B cell (primary cell): Measurements from ENCODE around the gene BCL2L15. TPM values are rescaled to one million over a fixed set of nuclear protein-coding genes. Genes with fewer than 3 reads are reported as not detected.
"Not testable (repeated sequence)": the region's sequence is repeated elsewhere in the genome, so short reads cannot be mapped to it uniquely, and the experiment has no call there.

Experiments used
- ATAC-seq: fragments of 200-7000 bp; cut with Tn5 transposase; one replicate; pipeline ENCODE4 v1.10.0; 2021; ENCODE audit warnings: low read depth, mild to moderate bottlenecking, moderate number of reproducible peaks, moderate library complexity
- CTCF ChIA-PET: fragments of 350-600 bp; sonication (Branson Sonifier 250); formaldehyde crosslinking; loops from one replicate; lab custom pipeline; 2021; ENCODE audit warnings: antibody characterized with exemption, inconsistent platforms; lab: Charles Lee
- POLR2A ChIA-PET: fragments of 350-600 bp; sonication (Branson Sonifier 250); formaldehyde crosslinking; loops from one replicate; lab custom pipeline; 2021; ENCODE audit warnings: antibody characterized with exemption; lab: Charles Lee
- DNase-seq: peaks from one replicate; pipeline ENCODE4 v3.0.0; 2013
- H2AFZ ChIP-seq: 2 replicates; pipeline ENCODE4 v1.6.1; 2012; ENCODE audit warnings: mild to moderate bottlenecking, low read depth, low read length; ENCODE audit not compliant: insufficient read depth, poor library complexity, severe bottlenecking
- H3K27ac ChIP-seq, 2 donors: 1 replicate in 1 of 2; 2 replicates in 1 of 2; pipeline ENCODE4 v1.5.1; 2012 to 2013; ENCODE audit warnings: low read length in 2 of 2, mild to moderate bottlenecking in 2 of 2, moderate library complexity in 1 of 2
- H3K27me3 ChIP-seq, 4 experiments: fragments of 200-600 bp in 1 of 4; sonication (generic) in 1 of 4; replicated peaks in 1 of 4; 1 replicate in 2 of 4; 2 replicates in 2 of 4; pipeline versions ENCODE4 v1.6.1 to v1.7.0; 2013 to 2016; ENCODE audit warnings: low read length in 3 of 4, mild to moderate bottlenecking in 2 of 4, mixed read lengths in 1 of 4, moderate library complexity in 1 of 4; ENCODE audit not compliant: insufficient read depth in 4 of 4, control insufficient read depth in 3 of 4; ENCODE audit errors: control extremely low read depth in 1 of 4
- H3K36me3 ChIP-seq, 2 experiments: replicated peaks in 1 of 2; 1 replicate in 1 of 2; 2 replicates in 1 of 2; pipeline versions ENCODE4 v1.6.1 to v1.7.1; 2013; ENCODE audit warnings: low read length in 1 of 2; ENCODE audit not compliant: insufficient read depth in 2 of 2, control insufficient read depth in 1 of 2; ENCODE audit errors: control extremely low read depth in 1 of 2, extremely low read depth in 1 of 2
- H3K4me1 ChIP-seq, 2 donors: fragments of 200-600 bp in 1 of 2; sonication (generic) in 1 of 2; 1 replicate in 1 of 2; 2 replicates in 1 of 2; pipeline versions ENCODE4 v1.5.1 to v1.6.1; 2013 to 2017; ENCODE audit warnings: low read length in 2 of 2; ENCODE audit not compliant: control insufficient read depth in 2 of 2, insufficient read depth in 2 of 2
- H3K4me2 ChIP-seq: replicated peaks from 2 replicates; pipeline ENCODE3; 2012; ENCODE audit warnings: mild to moderate bottlenecking, low read depth, low read length; ENCODE audit not compliant: poor library complexity, severe bottlenecking
- H3K4me3 ChIP-seq, 5 experiments: fragments of 200-600 bp in 1 of 5; sonication (generic) in 1 of 5; 1 replicate in 3 of 5; 2 replicates in 2 of 5; pipeline versions ENCODE4 v1.5.1 to v1.7.0; 2011 to 2016; ENCODE audit warnings: low read length in 4 of 5, mild to moderate bottlenecking in 4 of 5, low read depth in 2 of 5, control low read depth in 1 of 5, moderate library complexity in 1 of 5; ENCODE audit not compliant: insufficient read depth in 1 of 5; ENCODE audit errors: control extremely low read depth in 1 of 5, extremely low read depth in 1 of 5
- H3K79me2 ChIP-seq: fragments of 200-600 bp; sonication (generic); one replicate; pipeline ENCODE4 v1.6.0; 2016; ENCODE audit warnings: low read length; ENCODE audit not compliant: control insufficient read depth, insufficient read depth
- H3K9ac ChIP-seq: fragments of 200-600 bp; sonication (generic); 2 replicates; pipeline ENCODE4 v1.6.1; 2017; ENCODE audit warnings: mild to moderate bottlenecking, low read length, moderate library complexity
- H3K9me3 ChIP-seq, 3 donors: one replicate each; pipeline versions ENCODE4 v1.6.1 to v1.7.1; 2013; ENCODE audit warnings: low read length in 2 of 3; ENCODE audit not compliant: control insufficient read depth in 2 of 3, insufficient read depth in 1 of 3; ENCODE audit errors: control extremely low read depth in 1 of 3
- H4K20me1 ChIP-seq: 2 replicates; pipeline ENCODE4 v1.6.0; 2012; ENCODE audit warnings: mild to moderate bottlenecking, low read length; ENCODE audit not compliant: insufficient read depth, control insufficient read depth, poor library complexity, severe bottlenecking
- H3K27ac Mint-ChIP-seq: one replicate; pipeline ENCODE4 v1.8.0; 2021; ENCODE audit warnings: mixed read lengths
- H3K27me3 Mint-ChIP-seq: one replicate; pipeline ENCODE4 v1.8.0; 2021; ENCODE audit warnings: mixed read lengths
- H3K4me1 Mint-ChIP-seq: one replicate; pipeline ENCODE4 v1.8.0; 2021; ENCODE audit warnings: mixed read lengths
- H3K4me3 Mint-ChIP-seq: one replicate; pipeline ENCODE4 v1.8.0; 2021; ENCODE audit warnings: mixed read lengths
- H3K9me3 Mint-ChIP-seq: one replicate; pipeline ENCODE4 v1.8.0; 2022; ENCODE audit warnings: mixed read lengths; ENCODE audit not compliant: insufficient read depth
- CTCF ChIP-seq: fragments of 200-600 bp; IDR thresholded peaks from one replicate; pipeline ENCODE4 v1.8.0; 2022; ENCODE audit warnings: antibody characterized with exemption, mild to moderate bottlenecking
- EZH2 ChIP-seq: IDR thresholded peaks from 2 replicates; pipeline ENCODE4 v1.6.1; 2012; ENCODE audit warnings: borderline replicate concordance, low read depth, mild to moderate bottlenecking, moderate library complexity, low read length; ENCODE audit not compliant: insufficient read depth, poor library complexity, severe bottlenecking
- whole genome bisulfite sequencing: methylation state at CpG from one replicate; pipeline ENCODE4 v1.1.5; 2013; ENCODE audit warnings: missing lambda C conversion rate; ENCODE audit not compliant: insufficient coverage; 5-methylcytosine and 5-hydroxymethylcytosine counted together
- intact Hi-C: fragments of 100-400 bp; cut with micrococcal nuclease; formaldehyde crosslinking; loops from one replicate; pipeline ENCODE4 v1.10.0; 2022
- polyA plus RNA-seq: library from polyadenylated mRNA; depleted of rRNA; stranded (reverse); fragments of >200 nt; gene quantifications from 2 replicates; pipeline ENCODE4 v1.2.3, GENCODE V29; 2012
- total RNA-seq, 2 donors: library from RNA; stranded (reverse); fragments of 120-200 nt in 1 of 2; gene quantifications; 1 replicate in 1 of 2; 2 replicates in 1 of 2; pipeline versions ENCODE4 v1.2.3 to v1.2.4, GENCODE V29; 2013 to 2022

BCL2L15 gene
- total and polyA plus RNA-seq, 2 donors (not counting 1 experiment from before 2014, with no cell fraction given) = 0.63 to 1.6 TPM

- CTCF ChIA-PET = interaction anchor here (0.5 to 4.2 kb wide), 6 partner anchors 11 to 48 kb away, joined by 3 to 36 read pairs (median 4); partner anchors contain the start of genes AP4B1 and DCLRE1B
- Mint-ChIP-seq H3K27ac (no peak overlapping the region), H3K4me1 (peaks cover 38% of the 10 kb centered on the region), H3K4me3 (no peak overlapping the region), H3K9me3 (no peaks in the 10 kb centered on the region), H3K27me3 (no peaks in the 10 kb centered on the region)
- POLR2A ChIA-PET = interaction anchor here (0.7 kb wide), 1 partner anchor 34 kb away, joined by 6 read pairs; no protein-coding TSS in a partner anchor
- DNase-seq (no peak), ATAC-seq (no peak)
- H3K4me3 ChIP-seq = no peak overlapping the region
- peaks cover 35 to 38% of the 10 kb centered on the region in 2 donors for H3K4me1 ChIP-seq
- H3K27ac ChIP-seq = peak overlapping the region in 1 of 2 donors; percentile 74
- no peaks in the 10 kb centered on the region for H3K27me3 ChIP-seq
- TF ChIP-seq EZH2 = no peak
- H3K36me3 ChIP-seq = peaks cover 10 to 33% of the 10 kb centered on the region in 2 experiments
- H3K9ac ChIP-seq = no peak overlapping the region
- intact Hi-C loops = no loop called here
- H2AFZ ChIP-seq = no peak overlapping the region
- H3K79me2 ChIP-seq = peaks cover 8% of the 10 kb centered on the region
- no CpG with 5 or more reads among the region's 4 CpGs for WGBS
- no peaks in the 10 kb centered on the region for H3K9me3 ChIP-seq
- no peaks in the 10 kb centered on the region for H4K20me1 ChIP-seq
- H3K4me2 ChIP-seq = no peak overlapping the region
These were observed 31.6 kb downstream of the BCL2L15 start for GRCh38 chr1:113855630-113856400.

GRCh38 chr1:113854234-113854633, 33.1 kb downstream of the BCL2L15 start:
- Histone ChIP-seq H3K27me3 (no peaks in the 10 kb centered on the region), H3K9me3 (peaks cover 0 to 4% (median 0%) of the 10 kb centered on the region in 3 donors), H4K20me1 (no peaks in the 10 kb centered on the region), H3K9ac (no peak overlapping the region), H3K4me2 (no peak overlapping the region), H3K27ac (no peak overlapping the region), H3K79me2 (peaks cover 8% of the 10 kb centered on the region), H3K4me1 (peaks cover 21 to 25% of the 10 kb centered on the region in 2 donors), H3K36me3 (peaks cover 10 to 36% of the 10 kb centered on the region in 2 experiments), H3K4me3 (no peak overlapping the region), H2AFZ (no peak overlapping the region)
- POLR2A ChIA-PET = no interaction called here
- CTCF ChIA-PET = interaction anchor here (0.9 to 1.5 kb wide), 2 partner anchors 17 to 19 kb away, joined by 3 to 4 read pairs; no protein-coding TSS in a partner anchor
- H3K4me1 Mint-ChIP-seq = peaks cover 29% of the 10 kb centered on the region
- whole genome bisulfite sequencing = no CpG with 5 or more reads among the region's 1 CpG
- TF ChIP-seq CTCF = no peak
- TF ChIP-seq EZH2 = no peak
- no peak overlapping the region for H3K4me3 Mint-ChIP-seq
- DNase-seq (no peak), ATAC-seq (no peak)
- no peaks in the 10 kb centered on the region for H3K27me3 Mint-ChIP-seq
- H3K9me3 Mint-ChIP-seq = no peaks in the 10 kb centered on the region
- intact Hi-C loops = no loop called here
- no peak overlapping the region for H3K27ac Mint-ChIP-seq

GRCh38 chr1:113852694-113853093, 34.7 kb downstream of the BCL2L15 start:
- not testable (repeated sequence) for ATAC-seq

More at GRCh38 chr1:113852694-113853093, 34.7 kb downstream of the BCL2L15 start:
- H3K79me2 ChIP-seq, H3K27me3 ChIP-seq, H3K4me3 Mint-ChIP-seq, POLR2A ChIA-PET, H2AFZ ChIP-seq, intact Hi-C loops, H3K4me2 ChIP-seq, DNase-seq, H3K27ac ChIP-seq, H3K9ac ChIP-seq, H3K27ac Mint-ChIP-seq, H3K4me3 ChIP-seq, H3K9me3 Mint-ChIP-seq, H3K27me3 Mint-ChIP-seq, H4K20me1 ChIP-seq, H3K9me3 ChIP-seq: not testable (repeated sequence)
- CTCF ChIA-PET = interaction anchor here (1.9 kb wide), 1 partner anchor 51 kb away, joined by 5 read pairs; no protein-coding TSS in a partner anchor
- H3K4me1 Mint-ChIP-seq = peaks cover 15% of the 10 kb centered on the region
- H3K4me1 ChIP-seq = peaks cover 6 to 11% of the 10 kb centered on the region in 2 donors
- H3K36me3 ChIP-seq = peaks cover 11 to 36% of the 10 kb centered on the region in 2 experiments
- 84% methylated on average over 4 of the region's 6 CpGs for WGBS
